H1 (cell line): Measurements from ENCODE around the gene RAET1G. TPM values are rescaled to one million over a fixed set of nuclear protein-coding genes. Genes with fewer than 3 reads are reported as not detected.

Source experiments
- ATF2 ChIP-seq: IDR thresholded peaks from 2 replicates; pipeline ENCODE4 v1.6.1; 2012; ENCODE audit warnings: low read length, inconsistent platforms
- HDAC6 ChIP-seq: IDR thresholded peaks from one replicate; pipeline ENCODE4 v1.7.1; 2012; ENCODE audit warnings: low read depth, mild to moderate bottlenecking, inconsistent platforms, low read length, moderate library complexity
- JUN ChIP-seq: IDR thresholded peaks from 2 replicates; pipeline ENCODE4 v1.6.1; 2011; ENCODE audit warnings: low read depth, mild to moderate bottlenecking, improper control_type of control experiment, low read length
- NRF1 ChIP-seq: IDR thresholded peaks from 2 replicates; pipeline ENCODE4 v1.6.1; 2011; ENCODE audit warnings: mild to moderate bottlenecking, low read depth, low read length, improper control_type of control experiment
- polyA plus RNA-seq, 7 experiments: library from polyadenylated mRNA; depleted of rRNA in 3 of 7; stranded (reverse) in 5 of 7; unstranded in 2 of 7; fragments of >200 nt in 5 of 7; fragments of 200-250 nt in 2 of 7; gene quantifications; 1 replicate in 5 of 7; 2 replicates in 1 of 7; 4 replicates in 1 of 7; pipeline versions ENCODE4 v1.2.1 to v1.2.3, GENCODE V29; 2011 to 2013; ENCODE audit warnings: missing spikeins in 2 of 7, mixed read lengths in 2 of 7
- total RNA-seq: library from RNA; stranded (reverse); fragmentation: NEBNext Ultra II Directional; extraction: Animal tissue kit (Norgen Biotek cat#: 25700); gene quantifications from 2 replicates; pipeline ENCODE4 v1.2.1, GENCODE V29; 2021

Gene RAET1G
- total and polyA plus RNA-seq, 2 of the 8 experiments (the other 6 are each of a cell fraction or from before 2014, with no cell fraction given): 0.08 TPM; not detected in 1

- TF ChIP-seq JUN: no peak
- TF ChIP-seq NRF1: no peak
- no peak for TF ChIP-seq ATF2
- TF ChIP-seq HDAC6: no peak
Measured at GRCh38 chr6:149965194-149966020, 42.5 kb upstream of the RAET1G start (continued).
